HCEC 1CT (cell line): Measurements from ENCODE around the gene TM7SF2.

ENCODE experiments used
- DNase-seq: peaks from one replicate; pipeline ENCODE4 v3.0.0-alpha.2; 2017

TM7SF2 gene

DNA sequence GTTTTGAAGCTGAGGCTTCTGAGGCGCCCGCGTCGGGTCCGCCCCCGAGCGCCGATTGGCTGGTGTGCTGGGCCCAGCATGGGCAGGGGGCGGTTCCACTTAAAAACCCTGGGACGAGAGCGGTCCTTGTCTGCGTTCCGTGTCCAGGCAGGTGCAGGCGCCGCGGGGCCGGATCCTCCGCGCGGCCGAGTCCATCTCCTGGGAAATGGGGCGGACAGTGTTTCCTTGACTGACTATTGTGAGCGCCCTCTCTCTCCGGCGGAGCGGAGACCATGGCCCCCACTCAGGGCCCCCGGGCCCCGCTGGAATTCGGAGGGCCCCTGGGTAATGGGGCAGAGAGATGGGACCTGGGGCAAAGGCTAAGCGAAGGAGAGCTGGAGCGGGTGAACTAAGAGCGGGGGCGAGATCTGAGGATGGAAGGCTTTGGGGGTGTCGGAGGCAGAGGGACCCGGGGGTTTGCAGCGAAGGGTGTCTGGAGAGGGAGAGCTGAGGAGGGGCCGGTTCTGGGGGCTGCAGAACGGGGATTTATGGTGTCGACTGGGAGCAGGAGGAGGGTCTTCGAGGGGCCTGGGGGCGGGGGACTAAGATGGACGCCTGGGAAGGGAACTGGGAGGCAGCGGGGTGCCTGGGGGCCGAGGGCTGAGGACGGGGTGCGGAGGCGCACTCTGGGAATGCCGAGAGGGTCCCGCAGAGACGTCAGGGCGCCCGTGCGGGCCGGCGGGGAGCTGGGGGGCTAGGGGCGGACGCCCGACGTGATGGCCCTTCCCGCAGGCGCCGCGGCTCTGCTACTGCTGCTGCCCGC, at the start of gene TM7SF2:
Gene TM7SF2, plus strand, starts transcription at position 129 of the 802 bp plus-strand sequence. Its CDS starts 144 bp downstream, at position 273.
- peak; percentile 77 for DNase-seq

- DNase-seq = no peak
These were observed 48.1 kb upstream of the TM7SF2 start for GRCh38 chr11:65063532-65063931.

- no peak for DNase-seq
These were observed 46.8 kb upstream of the TM7SF2 start for GRCh38 chr11:65064847-65065240.

GRCh38 chr11:65065851-65066250, 45.8 kb upstream of the TM7SF2 start:
- no peak for DNase-seq

- DNase-seq = no peak
These were observed 45.4 kb upstream of the TM7SF2 start for GRCh38 chr11:65066315-65066714.

- no peak for DNase-seq
These were observed 44.8 kb upstream of the TM7SF2 start for GRCh38 chr11:65066805-65067291.

DNA sequence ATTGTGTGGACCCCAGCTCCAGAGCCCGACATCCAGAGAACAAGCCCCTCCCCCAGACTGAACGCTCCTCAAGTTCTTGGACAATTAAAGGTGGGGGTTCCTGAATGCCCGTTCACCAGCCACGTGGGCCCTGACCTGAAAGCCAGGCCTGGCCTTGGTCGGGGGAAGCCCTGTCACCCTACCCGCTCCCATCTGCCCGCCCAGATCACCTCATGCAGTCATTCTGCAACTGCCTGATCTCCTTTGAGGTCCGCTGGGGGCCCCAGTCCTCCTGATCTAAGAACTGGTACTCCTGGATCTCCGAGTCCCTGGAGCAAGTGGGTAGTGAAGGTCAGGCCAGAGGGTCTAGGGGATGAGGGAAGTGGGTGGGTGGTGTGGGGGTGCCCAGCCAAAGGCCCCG, 44.2 kb upstream of the TM7SF2 start:
- no peak for DNase-seq

DNA sequence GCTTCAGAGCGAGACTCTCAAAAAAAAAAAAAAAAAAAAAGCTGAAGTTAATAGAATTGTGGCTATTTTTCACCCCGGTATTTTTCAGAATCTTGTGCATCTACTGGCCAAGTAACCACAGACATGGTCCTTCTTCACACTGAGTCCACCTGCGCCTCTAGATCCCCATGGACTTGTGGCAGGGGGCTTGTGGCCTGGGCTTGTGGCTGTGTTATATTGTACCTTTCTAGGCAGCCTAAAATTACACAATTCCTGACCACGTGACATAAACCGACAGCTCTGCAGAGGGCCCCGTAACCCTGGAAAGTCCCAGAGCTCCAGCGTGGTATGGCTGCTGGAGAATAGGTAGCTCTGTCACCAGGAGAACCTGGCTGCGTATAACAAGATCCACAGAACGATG, 42.5 kb upstream of the TM7SF2 start:
- no peak for DNase-seq

DNA sequence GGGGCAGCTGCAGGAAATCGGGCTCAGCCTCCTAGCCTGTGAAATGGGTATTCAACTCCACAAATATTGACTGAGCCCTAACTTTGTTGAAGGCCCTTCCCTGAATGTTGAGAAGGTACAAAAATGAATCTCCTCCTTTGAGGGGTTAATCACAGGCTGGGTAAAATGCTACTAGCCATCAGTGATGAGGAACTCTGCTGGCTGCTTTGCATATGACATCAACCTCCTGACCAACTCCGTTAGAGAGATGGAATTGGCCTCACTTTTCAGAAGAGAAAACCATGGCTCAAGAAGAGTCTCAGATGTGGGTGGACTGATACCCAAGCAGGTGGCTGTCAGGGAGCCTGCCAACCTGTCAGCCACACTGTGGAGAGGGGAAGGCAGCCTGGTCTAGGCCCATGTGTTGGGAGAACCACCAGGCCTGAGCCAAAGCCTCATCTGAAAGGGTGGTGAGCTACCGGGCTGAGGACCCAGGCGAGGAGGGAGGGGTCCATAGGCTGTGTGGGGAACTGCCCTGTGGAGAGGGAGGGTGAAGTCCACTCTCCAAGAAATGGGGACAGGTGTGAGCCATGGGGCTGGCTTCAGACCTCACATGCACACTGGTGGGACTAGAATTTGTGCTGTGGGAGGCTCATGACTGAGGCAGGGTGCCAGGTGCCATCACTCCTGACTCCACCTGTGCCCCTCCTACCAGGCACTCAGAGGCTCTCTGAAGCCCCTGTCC, 39.6 kb upstream of the TM7SF2 start:
- no peak for DNase-seq

DNA sequence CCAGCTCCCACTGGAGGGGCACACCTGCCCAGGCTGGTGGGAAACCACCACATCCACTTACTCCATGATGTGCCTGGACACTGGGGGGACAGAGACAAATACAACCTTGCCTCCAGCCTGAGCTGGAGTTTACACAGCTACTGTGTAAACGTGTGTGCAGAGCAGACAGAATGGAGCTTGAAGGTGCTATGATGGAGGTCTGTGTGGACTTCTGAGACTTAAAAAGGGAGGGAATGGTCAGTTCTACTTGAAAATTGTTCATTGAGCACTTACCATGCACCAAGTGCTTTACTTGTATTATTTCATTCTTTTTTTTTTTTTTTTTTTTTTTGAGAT, 39.1 kb upstream of the TM7SF2 start:
- no peak for DNase-seq

GRCh38 chr11:65077451-65077850, 34.2 kb upstream of the TM7SF2 start:
- DNase-seq = peak; percentile 17

GRCh38 chr11:65078151-65078550, 33.5 kb upstream of the TM7SF2 start:
- DNase-seq = peak; percentile 27

- no peak for DNase-seq
These were observed 32.8 kb upstream of the TM7SF2 start for GRCh38 chr11:65078786-65079342.

- no peak for DNase-seq
These were observed 28.4 kb upstream of the TM7SF2 start for GRCh38 chr11:65083134-65083833.

DNA sequence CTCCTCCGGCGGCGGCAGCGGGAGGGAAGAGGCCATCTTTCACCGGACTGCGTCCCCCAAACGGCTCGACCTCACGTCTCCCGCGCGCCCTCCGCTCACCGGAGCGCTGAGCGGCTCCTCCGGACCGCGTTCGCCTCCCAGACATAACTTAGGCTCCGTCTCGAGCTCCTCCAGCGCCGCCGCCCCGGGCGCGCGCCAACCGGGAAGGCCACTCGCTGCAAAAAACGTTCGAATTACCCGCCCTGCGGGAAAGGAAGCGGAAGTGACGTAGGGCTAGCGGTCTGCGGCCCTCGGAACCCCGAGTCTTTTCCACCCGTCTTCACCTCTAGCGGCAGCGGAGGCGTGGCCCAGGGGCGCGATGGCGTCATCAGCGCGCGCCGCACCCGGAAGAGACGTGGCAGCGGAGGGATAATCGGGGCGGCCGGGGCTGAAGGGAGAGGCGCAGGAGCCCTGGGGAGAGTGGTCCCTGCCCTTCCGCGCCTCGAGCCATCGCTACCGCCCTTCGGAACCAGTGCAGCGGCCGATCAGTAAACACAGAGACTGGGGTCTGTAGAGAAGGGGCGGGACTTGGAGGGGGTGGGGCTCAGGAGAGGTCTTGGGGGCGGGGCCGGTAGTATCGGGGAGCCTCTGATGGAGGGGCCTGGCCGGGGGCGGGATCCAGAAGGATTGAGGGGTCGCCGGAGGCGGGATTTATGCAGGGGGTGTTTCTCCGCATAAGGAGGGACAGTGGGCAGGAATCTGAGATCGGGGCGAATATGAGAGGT, 27.7 kb upstream of the TM7SF2 start, which contains the start of the genes CDCA5 and ZFPL1:
Gene CDCA5, minus strand, starts transcription at position 207 of the 764 bp plus-strand sequence. Its CDS starts 62 bp downstream, at position 145.
Gene ZFPL1, plus strand, starts transcription at position 389 of the 764 bp plus-strand sequence. CDS start 477 bp downstream, outside the sequence.
- DNase-seq = peak; percentile 95

- DNase-seq = no peak
These were observed 26.9 kb upstream of the TM7SF2 start for GRCh38 chr11:65084598-65085375.

DNA sequence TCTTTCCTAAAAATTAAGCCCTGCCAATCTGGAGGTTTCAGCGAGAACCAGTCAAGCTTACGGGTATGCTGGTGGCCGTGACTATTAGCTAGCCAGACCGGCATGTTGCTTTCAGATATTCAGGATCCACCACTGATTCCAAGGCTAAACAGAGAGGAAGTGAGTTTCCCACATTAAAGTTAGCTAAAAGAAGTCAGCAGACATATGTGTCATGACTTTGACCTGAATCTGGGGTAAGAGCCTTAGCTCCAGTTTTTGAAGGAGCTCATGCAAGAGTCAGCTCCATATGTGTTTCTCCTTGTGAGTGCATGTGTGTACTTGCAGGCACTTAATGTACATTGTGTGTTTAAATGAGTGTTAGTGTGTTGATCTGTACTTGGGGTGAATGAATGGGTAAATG, 26.2 kb upstream of the TM7SF2 start:
- DNase-seq = no peak

DNA sequence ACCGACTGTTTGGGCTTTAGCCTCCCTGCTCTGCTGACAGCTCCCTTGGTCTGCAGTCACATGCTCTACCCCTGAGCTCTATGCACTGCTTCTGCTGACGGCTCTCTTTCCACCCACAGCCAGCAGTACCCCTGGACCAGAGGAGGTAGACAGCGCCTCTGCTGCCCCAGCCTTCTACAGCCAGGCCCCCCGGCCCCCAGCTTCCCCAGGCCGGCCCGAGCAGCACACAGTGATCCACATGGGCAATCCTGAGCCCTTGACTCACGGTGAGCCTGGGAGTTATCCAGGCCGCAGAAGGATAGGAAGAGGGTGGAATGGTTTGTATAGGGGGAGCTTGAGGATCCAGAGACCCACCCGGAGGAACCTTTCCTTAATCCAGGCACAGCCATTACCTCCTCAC, 24.9 kb upstream of the TM7SF2 start:
- no peak for DNase-seq

- no peak for DNase-seq
These were observed 24.5 kb upstream of the TM7SF2 start for GRCh38 chr11:65087216-65087615.

- no peak for DNase-seq
These were observed 23.8 kb upstream of the TM7SF2 start for GRCh38 chr11:65087827-65088226.

DNA sequence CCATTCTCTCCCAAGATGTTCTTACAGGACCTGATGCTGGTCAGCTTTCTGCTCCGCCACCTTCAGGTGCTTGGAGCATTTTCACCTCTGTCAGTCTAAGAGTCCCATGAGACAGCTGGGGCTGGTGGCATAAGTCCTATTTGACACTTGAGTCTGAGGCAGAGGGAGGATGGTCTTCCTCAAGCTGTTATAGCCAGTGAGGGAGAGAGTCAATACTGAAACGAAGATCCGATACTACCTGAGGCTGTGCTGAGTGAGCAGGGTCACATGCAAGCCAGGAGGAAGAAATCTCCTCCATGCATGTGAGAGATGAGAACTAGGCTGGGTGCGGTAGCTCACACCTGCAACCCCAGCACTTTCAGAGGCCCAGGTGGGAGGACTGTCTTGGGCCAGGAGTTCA, 22.1 kb upstream of the TM7SF2 start:
- DNase-seq = no peak
